Fibroblast of skin of right quadriceps (primary cell): ENCODE results near the gene CCL18.
"Not testable (repeated sequence)": the region's sequence is repeated elsewhere in the genome, so short reads cannot be mapped to it uniquely, and the experiment has no call there.

Experiments used
- DNase-seq: peaks from one replicate; pipeline ENCODE4 v3.0.0-alpha.2; 2013

Gene CCL18, protein sequence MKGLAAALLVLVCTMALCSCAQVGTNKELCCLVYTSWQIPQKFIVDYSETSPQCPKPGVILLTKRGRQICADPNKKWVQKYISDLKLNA

DNA sequence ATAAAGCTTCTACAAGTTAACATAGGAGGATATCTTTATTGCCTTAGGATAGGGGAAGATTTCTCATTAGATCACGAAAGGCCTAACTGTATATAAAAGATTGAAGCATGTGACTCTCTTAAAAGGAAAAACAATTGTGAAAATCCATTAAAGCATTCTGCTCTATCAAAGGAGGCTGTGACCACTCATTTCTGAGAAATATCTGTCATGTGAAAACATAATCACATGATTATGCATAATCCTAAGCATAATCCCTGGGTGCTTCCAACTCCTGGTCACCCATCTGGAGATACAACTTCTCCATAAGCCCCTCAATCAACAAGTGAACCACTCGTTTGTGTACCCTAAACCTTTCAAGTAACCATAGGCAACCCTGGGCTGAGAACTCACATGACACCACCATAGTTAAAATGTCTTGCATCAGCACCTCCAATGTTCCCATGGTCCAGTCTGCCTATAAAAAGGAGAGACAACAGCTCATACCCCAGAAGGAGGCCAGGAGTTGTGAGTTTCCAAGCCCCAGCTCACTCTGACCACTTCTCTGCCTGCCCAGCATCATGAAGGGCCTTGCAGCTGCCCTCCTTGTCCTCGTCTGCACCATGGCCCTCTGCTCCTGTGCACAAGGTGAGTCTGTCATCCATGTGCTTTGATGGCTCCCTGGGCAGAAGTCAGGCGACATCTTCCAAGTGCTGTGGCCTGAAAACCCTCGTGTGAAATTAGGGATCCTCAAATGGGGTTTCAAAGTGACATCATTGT lies at the start of gene CCL18:
Gene CCL18 (plus strand): TSS at position 487 of the 756 bp plus-strand sequence. CDS start 71 bp downstream, at position 558.
- DNase-seq, result no peak

DNA sequence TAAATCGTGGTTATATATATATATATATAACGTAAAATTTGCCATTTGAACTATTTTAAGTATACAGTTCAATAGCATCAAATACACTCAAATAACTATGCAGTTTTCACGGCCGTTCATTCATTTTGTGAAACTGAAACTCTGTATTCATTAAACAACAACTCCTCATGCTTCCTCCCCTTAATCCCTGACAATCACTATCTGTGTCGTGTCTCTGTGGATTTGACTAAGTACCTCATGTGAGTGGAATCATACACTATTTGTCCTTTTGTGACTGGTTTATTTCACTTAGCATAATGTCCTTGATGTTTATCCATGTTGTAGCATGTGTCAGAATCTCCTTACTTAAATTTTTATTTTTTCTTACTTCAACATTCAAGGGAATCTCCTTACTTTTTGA lies 49.1 kb upstream of the CCL18 start:
- no peak for DNase-seq

DNA sequence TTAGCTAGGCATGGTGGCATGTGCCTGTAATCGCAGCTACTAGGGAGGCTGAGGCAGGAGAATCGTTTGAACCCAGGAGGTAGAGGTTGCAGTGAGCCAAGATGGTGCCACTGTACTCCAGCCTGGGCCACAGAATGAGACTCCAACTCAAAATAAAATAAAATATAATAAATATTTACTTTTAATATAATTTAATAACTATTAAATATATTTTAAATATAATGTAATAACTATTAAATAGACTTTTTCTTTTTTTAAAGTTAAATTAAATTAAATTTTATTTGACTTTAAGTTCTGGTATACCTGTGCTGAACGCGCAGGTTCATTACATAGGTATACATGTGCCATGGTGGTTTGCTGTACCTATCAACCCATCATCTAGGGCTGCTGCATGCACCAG lies 48.2 kb upstream of the CCL18 start:
- not testable (repeated sequence) for DNase-seq

DNA sequence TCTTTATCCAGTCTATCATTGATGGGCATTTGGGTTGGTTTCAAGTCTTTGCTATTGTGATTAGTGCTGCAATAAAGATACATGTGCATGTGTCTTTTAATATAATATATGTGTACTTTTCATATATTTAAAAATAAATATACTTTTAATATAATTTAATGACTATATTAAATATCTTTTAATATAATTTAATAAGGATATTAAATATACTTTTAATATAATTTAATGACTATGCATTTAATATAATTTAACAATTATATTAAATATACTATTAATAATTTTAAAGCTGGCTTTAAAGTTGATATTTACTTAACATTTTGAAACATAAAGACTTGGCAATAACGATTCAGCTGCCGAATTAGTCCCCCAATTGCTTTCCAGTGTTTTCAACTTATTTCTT lies 47.5 kb upstream of the CCL18 start:
- no peak for DNase-seq

DNA sequence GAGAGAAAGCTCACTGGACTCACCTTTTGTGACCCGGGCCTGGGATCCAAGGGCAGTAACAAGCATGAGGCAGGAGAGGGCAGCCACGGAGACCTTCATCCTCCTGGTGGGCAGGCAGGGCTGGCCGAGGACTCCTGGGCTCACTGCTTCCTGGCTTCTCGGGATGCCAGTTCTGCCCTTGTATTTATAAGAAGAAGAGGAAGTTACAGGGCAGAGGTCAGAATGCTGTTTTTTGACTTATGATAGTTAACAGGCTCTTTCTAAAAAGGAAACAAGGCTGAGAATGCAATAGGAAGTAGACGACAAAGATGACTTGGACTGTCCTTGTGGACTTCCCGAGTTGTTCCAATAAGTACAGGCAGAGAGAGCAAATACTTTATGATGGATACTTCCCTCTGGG lies 46.3 kb upstream of the CCL18 start, which contains the start of gene CCL23:
Gene CCL23 (minus strand): TSS at position 174 of the 400 bp plus-strand sequence. CDS start 75 bp downstream, at position 99.
- no peak for DNase-seq

DNA sequence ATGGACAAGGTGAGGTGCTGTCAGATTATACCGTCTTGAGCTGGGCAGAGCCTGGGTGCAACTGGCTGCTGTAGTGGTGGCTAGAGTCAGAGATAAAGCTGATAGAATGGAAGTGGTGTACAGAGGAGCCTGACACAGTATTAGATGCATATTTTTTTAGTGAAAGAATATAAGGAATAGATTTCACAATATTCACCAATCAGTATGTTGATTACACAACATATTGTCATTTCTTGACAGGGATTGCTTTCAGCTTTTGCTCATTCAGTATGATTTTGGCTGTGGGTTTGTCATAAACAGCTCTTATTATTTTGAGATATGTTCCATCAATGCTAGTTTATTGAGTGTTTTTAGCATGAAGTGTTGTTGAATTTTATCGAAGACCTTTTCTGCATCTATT lies 44.6 kb upstream of the CCL18 start:
- no peak for DNase-seq

DNA sequence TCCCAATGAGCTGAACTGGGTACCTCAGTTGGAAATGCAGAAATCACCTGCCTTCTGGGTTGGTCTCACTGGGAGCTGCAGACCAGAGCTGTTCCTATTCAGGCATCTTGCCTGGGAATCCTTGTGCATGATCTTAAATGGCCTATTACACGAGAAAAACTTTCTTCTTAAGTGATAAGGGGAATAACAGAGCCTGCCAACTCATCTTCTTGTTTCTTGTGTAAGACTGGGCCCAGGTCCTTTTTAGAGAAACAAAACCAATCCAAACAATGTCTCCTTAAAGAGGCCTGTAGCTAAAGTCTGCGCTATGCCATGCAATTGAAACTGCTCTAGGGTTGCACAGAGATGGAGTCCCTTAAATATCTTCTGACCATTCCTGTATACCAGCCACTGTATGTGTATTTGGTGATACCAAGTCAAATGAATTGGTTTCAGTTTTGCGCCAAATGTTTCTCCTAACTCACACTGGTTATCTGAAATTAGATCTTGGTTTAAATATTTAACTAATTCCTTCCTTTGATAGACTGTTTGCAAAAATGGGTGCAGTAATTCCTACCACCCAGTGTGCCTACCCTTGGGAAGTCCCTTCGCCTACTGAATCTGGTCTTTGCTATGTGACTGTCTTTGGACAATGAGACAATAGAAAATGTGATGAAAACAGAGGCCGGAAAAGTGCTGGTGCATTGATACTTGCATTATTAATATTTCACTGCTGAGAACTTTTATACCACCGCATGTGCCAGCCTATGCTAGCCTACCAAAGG lies 39.8 kb upstream of the CCL18 start:
- DNase-seq, result no peak

DNA sequence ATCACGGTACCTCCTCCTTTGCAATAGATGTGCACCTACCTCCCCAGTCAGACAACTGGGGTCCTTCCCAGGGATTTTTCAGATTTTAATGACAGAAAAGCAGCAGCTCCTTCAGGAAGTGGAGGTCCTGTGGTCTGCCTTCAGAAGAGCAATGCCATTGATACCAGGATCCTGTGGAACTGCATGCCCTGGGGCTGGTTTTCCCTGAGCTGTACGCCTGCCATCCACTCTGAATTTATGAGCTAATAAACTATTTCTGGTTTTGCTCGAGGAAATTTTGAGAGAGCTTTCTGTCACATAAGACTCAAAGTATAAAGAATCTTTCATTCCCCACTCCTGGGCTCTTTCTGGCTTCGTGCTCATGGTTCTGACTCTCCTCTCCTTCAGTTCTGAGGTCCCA lies 36.3 kb upstream of the CCL18 start:
- no peak for DNase-seq

DNA sequence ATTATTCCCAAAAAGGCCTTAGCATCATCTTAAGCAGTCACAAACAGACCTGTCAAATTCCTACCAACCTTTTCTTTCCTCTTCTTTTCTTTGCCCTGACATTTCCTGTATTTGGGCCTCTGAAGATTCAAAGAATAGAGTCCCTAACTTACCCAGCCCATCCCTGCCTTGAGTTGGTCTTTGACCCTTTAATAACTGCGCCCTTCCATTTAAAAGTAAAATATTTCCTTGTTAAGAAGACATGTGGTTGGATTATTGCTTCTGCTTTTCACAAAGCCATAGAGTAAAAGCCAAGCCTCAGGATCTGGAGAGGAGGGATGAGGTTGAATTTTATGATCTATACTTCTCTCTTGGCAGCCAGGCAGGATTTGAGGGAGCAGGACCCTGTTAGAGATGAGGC lies 33.1 kb upstream of the CCL18 start:
- DNase-seq, result no peak

DNA sequence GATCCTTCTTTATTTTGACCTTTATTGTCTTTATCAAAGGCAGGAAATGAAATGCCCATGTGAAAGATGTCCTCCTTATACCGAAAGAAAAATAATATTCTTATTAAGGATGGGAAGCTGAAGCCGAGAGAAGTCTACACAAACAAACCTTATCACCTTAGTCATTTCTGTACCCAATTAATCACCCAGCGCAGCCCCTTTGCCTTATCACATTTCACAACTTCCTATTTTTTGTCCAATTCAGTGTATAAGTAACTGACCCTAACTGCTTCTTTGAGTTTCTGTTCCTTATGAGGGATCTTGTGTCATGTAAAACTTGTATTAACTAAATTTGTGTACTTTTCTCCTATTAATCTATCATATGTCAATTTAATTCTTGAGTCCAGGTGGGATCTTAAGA lies 29.9 kb upstream of the CCL18 start:
- no peak for DNase-seq

DNA sequence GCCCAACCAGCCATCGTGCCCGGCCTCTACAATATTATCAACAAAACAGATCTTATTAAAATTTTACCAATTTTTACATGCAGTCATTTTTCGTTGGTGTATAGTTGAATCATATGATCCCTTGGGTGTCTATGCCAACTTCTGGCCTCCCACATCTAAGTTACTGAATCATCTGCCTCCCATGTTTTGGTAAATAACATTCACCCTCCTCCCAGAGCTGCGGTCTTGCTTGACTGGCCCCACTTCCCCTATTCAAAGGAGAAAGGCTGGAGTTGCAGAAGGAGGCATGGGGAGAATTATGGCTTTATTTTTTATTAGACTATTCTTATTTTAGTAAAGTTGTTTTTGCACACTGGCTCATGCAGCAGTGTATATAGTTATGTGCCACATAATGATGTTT lies 27.8 kb upstream of the CCL18 start:
- DNase-seq, result no peak

DNA sequence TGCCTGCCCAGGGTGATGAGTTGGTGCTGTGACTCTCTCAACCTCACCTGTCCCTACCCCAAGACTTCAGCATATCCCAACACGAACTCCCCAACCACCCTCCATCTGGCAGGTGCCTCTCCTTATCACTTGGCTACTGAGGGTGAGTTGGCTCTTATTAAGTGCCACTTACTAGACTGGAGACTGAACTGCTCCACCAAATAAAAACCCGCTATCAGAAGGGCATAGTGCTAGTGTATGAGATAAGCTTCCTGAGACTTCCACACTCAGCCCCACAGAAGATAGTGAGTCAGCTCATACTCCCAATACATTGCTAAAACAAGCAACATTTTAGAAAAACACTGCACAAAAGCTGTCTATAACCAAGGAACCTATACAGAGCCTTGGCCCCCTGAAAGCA lies 16.0 kb upstream of the CCL18 start:
- DNase-seq, result no peak

DNA sequence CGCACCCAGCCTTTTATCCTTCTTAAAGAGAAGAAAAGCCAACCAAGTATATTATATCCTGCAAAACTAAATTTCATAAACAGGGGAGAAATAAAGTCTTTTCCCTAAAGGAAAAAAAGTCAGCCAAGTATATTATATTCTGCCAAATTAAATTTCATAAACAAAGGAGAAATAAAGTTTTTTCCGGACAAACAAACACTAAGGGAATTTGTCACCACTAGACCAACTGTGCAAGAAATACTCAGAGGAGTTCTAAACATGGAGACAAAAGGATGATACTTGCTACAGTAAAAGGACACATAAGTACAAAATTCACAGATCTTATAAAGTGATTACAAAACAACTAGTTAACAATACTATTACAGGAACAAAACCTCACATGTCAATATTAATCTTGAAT lies 14.4 kb upstream of the CCL18 start:
- DNase-seq, result no peak

DNA sequence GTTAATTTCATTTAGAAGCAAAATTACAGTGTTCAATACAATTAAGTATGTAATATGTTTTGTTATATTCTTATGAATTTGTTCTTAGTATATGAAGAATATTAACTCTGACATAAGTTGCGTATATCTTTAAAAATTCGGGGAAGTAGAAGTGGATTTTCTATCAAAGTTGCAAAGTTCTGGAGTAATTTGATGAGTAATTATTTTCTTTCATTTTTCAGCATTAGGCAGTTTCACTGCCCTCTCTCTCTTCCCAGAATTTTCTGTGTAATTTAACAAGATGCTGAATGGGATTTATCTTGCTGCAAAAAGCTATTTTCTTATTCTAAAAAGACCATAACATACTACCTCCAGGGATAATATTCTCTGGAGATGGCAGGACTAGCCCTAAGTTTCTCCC lies 8.9 kb upstream of the CCL18 start:
- DNase-seq, result no peak

DNA sequence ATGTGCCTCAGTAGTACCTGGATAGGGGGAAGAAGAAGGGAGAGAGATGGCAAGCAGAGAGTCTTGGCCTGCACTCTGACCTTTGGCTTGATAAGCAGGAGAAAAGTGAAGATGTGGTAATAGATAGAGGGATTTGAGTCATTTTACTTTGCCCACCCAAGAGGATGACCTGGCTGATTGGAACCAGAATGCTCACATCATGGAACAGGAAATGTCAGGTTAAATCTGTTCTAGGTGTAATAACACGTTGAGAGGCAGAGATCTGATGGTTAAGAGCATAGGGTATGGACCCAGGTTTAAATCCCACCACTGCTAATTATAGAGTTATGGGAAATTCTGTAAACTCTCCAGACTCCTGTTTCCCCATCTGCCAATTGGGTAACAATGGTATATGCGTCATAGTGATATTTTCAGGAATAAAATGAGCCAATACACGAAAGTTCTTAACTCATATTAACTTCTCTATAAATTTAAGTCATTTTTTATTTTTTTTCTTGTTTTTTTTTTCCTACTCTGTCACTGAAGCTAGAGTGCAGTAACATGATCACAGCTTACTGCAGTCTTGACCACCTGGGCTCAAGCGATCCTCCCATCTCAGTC lies 8.1 kb upstream of the CCL18 start:
- no peak for DNase-seq

DNA sequence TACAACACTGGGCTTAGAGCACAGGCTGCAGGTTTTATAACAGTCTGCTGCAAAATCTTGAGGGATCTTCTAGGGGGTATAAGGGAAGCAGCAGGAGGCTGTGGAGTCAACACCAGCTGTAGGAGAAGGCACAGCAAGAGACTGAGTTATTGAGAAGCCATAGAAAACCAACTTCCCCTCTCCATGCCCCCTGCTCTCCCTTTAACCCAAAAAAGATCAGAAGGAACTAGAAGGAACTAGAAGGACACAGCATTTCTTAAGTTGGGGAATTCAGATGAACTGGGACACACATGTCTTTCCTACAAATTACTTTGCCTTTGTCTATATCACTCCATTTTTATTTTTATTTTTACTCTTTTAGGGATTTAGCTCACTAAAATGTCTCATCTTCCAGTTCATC lies 6.2 kb upstream of the CCL18 start:
- DNase-seq, result no peak

DNA sequence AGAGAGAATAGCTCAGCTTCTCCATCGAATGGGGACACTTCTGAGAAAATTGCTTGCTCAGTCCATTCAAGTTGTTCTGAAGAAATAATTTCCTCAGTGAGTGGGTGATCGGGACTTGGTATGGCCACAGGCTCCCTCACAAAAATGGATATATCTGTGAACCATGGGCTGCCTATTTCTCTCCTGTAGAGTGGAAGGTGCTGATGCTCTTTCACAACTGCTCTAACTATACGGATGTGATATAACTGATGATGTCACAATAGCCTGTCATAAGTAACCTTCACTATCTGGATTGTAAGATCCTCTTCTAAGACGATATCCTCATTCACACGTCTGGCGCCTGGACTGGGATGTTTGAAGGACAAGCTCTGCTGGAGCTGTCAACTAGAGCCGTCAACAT lies 4.7 kb upstream of the CCL18 start:
- no peak for DNase-seq

DNA sequence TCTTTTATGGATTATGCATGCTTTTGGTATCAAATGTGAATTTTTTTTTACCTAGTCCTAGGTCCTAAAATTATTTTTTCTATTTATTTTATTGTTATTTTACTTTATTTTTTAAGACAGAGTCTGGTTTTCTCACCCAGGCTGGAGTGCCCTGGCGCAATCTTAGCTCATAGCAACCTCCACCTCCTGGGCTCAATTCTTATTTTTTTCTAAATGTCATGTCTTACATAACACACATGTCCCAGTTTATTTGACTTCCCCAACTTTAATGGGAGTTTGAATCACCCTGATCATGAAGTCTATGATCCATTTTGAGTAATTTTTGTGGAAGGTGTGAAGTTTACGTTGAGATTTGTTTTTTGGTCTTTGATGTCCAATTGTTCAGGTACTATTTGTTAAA lies 3.3 kb upstream of the CCL18 start:
- no peak for DNase-seq

DNA sequence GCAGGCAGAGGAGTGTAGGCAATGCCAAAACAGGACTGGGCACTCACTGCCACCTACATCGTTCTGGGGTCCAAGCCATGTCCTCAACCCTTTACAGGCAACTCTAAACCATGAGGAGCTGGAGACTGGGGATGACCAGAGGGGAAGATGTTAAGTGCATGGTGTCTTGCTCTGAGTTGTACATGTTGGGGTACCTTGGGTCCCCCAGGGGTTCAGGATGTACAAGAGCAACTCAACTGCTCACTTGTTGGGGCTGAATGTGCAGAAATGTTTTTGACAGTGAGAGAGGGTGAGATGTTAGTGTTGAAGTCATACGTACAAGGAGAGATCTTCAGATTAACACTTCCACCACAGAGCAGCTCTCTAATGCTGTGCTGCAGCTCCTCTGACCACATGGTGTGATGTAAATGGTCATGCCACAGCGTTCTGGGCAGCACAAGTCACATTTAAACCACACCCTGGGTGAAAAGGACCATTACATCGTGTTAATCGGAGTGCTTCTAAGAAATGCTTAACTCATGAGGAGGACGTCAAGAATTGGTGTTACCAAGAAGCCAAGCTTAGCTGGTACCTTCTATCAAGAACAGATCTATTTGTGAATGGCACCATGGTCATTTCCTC lies 2.4 kb downstream of the CCL18 start:
- DNase-seq, result no peak

DNA sequence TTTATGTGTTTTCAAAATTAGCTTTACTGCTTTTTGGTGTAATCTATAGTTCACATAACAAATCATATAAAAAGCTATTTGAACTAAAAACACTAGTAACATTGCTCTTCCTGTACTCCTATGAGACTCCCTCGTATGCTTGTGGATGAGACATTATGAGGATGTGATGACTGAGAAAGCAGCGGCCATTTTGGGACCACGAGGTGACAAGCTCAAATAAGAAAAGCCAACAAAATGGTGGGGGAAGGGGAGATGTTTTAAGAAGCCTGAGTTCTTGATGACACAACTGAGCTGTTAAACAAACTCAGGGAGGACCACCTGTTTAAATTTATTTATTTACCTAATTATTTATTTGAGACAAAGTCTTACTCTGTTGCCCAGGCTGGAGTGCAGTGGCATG lies 4.5 kb downstream of the CCL18 start:
- no peak for DNase-seq

DNA sequence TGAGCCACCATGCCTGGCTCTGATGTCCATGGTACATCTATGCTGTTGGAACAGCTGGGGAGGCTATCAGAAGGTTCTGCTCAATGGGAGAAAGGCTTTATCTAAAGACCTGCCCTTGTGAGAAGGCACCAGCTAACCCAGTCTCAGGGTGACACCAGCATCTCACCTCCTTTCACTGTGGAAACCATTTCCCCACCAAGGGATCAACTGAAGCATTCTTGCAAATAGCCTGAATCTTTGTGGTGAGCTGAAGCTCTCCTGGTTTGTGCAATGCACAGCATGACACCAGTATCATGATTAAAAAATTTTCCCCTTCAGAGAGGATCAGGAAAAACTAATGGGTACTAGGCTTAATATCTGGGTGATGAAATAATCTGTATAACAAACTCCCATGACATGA lies 5.1 kb downstream of the CCL18 start:
- no peak for DNase-seq

DNA sequence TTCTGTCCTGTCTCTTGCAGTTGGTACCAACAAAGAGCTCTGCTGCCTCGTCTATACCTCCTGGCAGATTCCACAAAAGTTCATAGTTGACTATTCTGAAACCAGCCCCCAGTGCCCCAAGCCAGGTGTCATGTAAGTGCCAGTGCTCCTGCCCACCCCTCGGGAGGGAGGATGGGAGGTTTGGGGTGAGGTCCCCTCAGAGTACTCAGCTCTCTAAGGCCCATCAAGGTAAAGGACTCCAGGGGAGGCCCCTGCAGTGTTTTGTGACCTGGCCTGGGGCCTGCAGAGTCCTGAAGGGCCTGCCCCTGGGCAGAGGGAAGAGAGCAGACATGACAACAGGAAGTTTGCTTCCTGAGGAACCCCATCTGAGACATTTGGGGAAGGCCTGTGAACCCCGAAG lies 6.4 kb downstream of the CCL18 start:
- DNase-seq, result no peak

DNA sequence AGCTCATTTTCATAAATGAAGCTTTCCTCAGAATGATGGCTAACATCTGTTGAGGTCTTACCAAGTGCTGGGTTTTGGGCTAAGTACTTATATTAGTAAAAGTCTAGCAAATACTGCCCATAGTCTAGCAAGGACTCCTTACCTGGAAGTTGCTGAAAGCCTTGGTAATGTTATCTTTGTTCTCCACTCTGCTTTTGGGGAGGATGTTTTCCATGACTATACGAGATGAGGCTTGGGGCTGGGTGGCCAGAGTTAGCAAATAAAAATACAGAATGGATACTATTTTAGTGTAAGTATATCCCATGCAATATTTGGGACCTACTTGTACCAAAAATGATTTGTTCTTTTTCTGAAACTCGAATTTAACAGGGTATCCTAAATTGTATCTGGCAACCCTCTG lies 7.7 kb downstream of the CCL18 start:
- DNase-seq, result no peak
